GM10248 (cell line): Measurements from ENCODE around the gene EVI5.

Experiments used
- CTCF ChIA-PET: fragments of 300-600 bp; sonication (Branson Sonifier 250); formaldehyde crosslinking; extraction: SDS; loops from one replicate; lab custom pipeline; 2021; ENCODE audit warnings: antibody characterized with exemption; lab: Yijun Ruan, JAX
- POLR2A ChIA-PET: fragments of 350-650 bp; sonication (Branson Sonifier 250); formaldehyde crosslinking; extraction: SDS; loops from one replicate; lab custom pipeline; 2020; ENCODE audit warnings: antibody characterized with exemption; lab: Yijun Ruan, JAX
- DNase-seq: peaks from one replicate; pipeline ENCODE4 v3.0.0; 2012; ENCODE audit errors: extremely low spot score
- CTCF ChIP-seq: IDR thresholded peaks from 2 replicates; pipeline ENCODE4 v1.5.1; 2012; ENCODE audit warnings: mild to moderate bottlenecking, low read depth; ENCODE audit errors: extremely low read depth, missing control alignments, control extremely low read depth

The EVI5 gene

GRCh38 chr1:92486251-92487077 is 298.4 kb downstream of the EVI5 start, which contains the start of gene GFI1:
TSS of gene GFI1 (minus strand) at chr1:92486925. CDS start at chr1:92483487, 3,438 bp downstream.
- ChIA-PET POLR2A (interaction anchor here (0.7 kb wide), 1 partner anchor 8 kb away, joined by 3 read pairs; no protein-coding TSS in a partner anchor), CTCF (interaction anchor here (0.7 to 5.5 kb wide), 18 partner anchors 7 to 345 kb away, joined by 3 to 40 read pairs (median 3); partner anchors contain the start of gene RPL5)
- TF ChIP-seq CTCF = peak; percentile 42
- peak; percentile 67 for DNase-seq

- POLR2A ChIA-PET = interaction anchor here (1.5 kb wide), 1 partner anchor 11 kb away, joined by 9 read pairs; no protein-coding TSS in a partner anchor
These were observed 299.3 kb downstream of the EVI5 start for GRCh38 chr1:92485381-92486250.

GRCh38 chr1:92484472-92485380 is 300.2 kb downstream of the EVI5 start:
- TF ChIP-seq CTCF = peak; percentile 9

More at GRCh38 chr1:92485381-92486250, 299.3 kb downstream of the EVI5 start:
- peak; percentile 74 for DNase-seq
- TF ChIP-seq CTCF = peak; percentile 58
- CTCF ChIA-PET = interaction anchor here (0.6 to 5.5 kb wide), 19 partner anchors 8 to 346 kb away, joined by 3 to 40 read pairs (median 4); partner anchors contain the start of gene RPL5

GRCh38 chr1:92483610-92484471 is 301.1 kb downstream of the EVI5 start:
- no peak for TF ChIP-seq CTCF
- peak; percentile 50 for DNase-seq
- POLR2A ChIA-PET = interaction anchor here (0.6 to 1.2 kb wide), 2 partner anchors 10 to 20 kb away, joined by 4 to 5 read pairs; no protein-coding TSS in a partner anchor
- CTCF ChIA-PET = interaction anchor here (2.6 to 5.5 kb wide), 3 partner anchors 10 to 174 kb away, joined by 10 to 40 read pairs (median 15); no protein-coding TSS in a partner anchor

More at GRCh38 chr1:92484472-92485380, 300.2 kb downstream of the EVI5 start:
- peak; percentile 62 for DNase-seq
- ChIA-PET POLR2A (interaction anchor here (1.5 kb wide), 1 partner anchor 10 kb away, joined by 9 read pairs; no protein-coding TSS in a partner anchor), CTCF (interaction anchor here (0.6 to 5.5 kb wide), 17 partner anchors 8 to 347 kb away, joined by 3 to 40 read pairs (median 4); partner anchors contain the start of gene RPL5)
